GM13977 (cell line): ENCODE results near the gene MLKL.

Experiments used
- DNase-seq: peaks from one replicate; pipeline ENCODE4 v3.0.0; 2012; ENCODE audit warnings: low spot score
- in situ Hi-C: fragments of 300-500 bp; cut with MboI; formaldehyde crosslinking; loops from one replicate; pipeline ENCODE4 v1.12.0; 2022; ENCODE audit warnings: low sequenced_read_pairs, low pct_unique_long_range_greater_than_20kb, mixed read lengths, inconsistent platforms; ENCODE audit not compliant: unreplicated experiment
- TF ChIP-seq, protein P1 (sequence below): IDR thresholded peaks from 2 replicates; pipeline ENCODE4 v1.5.1; 2012; ENCODE audit warnings: mild to moderate bottlenecking, control low read depth; ENCODE audit not compliant: insufficient read depth; ENCODE audit errors: extremely low read depth, missing control alignments

MLKL gene

DNA sequence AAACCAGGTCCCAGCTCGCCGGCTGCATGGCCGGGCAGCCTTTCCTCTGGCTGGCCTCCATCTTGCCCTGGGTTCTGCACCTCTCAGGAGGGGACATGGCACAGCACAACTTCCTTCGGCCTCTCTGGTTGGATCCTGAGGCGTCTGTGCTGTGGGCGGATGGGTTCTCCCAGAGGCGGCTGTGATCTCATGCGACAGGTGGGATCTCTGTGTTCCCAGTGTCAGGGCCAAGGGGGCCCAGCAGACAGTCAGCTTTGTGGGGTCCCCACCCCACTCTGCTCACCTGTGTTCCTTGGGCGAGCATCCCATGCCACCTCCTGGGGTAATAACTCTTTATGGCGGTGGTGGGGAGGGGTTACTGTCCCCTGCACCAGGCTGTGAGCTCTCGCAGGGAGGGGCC lies 38.2 kb upstream of the MLKL start:
- TF ChIP-seq, protein P1, sequence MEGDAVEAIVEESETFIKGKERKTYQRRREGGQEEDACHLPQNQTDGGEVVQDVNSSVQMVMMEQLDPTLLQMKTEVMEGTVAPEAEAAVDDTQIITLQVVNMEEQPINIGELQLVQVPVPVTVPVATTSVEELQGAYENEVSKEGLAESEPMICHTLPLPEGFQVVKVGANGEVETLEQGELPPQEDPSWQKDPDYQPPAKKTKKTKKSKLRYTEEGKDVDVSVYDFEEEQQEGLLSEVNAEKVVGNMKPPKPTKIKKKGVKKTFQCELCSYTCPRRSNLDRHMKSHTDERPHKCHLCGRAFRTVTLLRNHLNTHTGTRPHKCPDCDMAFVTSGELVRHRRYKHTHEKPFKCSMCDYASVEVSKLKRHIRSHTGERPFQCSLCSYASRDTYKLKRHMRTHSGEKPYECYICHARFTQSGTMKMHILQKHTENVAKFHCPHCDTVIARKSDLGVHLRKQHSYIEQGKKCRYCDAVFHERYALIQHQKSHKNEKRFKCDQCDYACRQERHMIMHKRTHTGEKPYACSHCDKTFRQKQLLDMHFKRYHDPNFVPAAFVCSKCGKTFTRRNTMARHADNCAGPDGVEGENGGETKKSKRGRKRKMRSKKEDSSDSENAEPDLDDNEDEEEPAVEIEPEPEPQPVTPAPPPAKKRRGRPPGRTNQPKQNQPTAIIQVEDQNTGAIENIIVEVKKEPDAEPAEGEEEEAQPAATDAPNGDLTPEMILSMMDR, result no peak
- DNase-seq, result no peak
- in situ Hi-C loops, result no loop called here

DNA sequence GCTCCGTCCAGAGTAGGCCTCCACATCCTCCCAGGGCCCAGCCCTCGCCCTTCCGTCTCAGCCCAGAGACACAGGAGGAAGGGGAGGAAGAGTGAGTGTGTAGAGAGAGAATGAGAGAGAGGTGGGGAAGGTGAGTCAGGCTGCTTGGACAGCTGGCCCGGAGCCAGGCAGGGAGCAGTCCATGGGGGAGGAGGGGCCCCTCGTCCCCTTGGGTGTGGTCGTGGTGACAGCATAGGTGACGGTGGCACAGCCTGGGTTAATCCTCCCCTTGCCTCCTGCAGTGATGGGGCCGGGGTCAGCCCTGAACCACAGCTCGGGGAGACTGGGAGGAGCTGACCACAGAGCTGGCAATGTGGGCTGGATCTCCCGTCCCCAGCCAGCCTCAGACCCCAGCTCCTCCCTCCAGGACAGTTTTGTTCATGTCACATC lies 37.5 kb upstream of the MLKL start:
- in situ Hi-C loops, result no loop called here
- DNase-seq, result no peak
- TF ChIP-seq, protein P1, result no peak

DNA sequence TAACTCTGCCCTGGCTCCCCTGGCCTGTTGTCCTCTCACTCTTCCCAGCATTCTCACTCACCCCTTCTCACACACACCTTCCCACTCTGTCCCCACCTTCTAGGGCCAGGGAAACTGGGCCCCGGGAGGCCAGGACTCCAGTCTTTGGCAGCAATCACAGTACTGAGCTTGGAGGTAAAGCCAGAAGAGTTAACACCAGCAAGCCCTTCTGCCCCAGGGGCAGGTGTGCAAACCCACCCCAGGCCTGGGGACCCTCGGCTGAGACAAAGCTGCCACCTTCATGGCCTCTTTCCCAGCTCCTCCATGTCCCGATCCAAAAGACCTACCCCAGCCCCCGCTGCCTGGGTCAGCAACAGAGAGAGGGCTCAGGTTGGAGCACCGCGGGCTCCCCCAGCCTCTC lies 36.9 kb upstream of the MLKL start:
- TF ChIP-seq, protein P1, result no peak
- in situ Hi-C loops, result no loop called here
- DNase-seq, result no peak

DNA sequence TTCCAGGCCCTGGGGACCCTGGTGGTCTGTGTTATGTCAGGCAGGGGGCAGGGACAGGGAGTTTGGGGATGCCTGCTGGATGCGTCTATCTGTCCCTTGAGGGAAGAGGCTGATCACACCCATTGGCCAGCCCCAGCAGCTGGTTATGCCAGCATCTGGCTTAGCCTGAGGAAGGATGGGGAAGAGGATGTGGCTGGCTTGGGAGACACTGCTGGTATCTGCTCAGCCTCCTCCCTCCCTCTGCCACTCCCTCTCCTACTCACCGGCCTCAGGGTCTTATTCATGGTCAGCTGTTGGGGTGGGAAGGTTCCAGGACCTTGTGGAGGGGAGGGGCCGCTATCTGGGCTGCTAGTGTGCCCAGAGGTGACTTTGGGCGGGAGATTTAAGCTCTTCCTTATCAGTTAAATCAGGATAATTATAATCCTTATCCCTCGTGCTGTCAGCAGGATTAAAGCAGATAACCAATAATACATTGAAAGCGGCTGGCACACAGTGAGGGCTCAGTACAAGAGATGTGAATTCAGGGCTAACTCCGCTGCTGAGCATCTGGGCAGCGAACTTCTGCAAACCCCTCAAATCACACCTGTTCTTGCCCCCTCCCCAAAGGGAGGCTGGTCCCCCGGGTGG lies 36.0 kb upstream of the MLKL start:
- TF ChIP-seq, protein P1, result no peak
- no peak for DNase-seq
- in situ Hi-C loops, result no loop called here

DNA sequence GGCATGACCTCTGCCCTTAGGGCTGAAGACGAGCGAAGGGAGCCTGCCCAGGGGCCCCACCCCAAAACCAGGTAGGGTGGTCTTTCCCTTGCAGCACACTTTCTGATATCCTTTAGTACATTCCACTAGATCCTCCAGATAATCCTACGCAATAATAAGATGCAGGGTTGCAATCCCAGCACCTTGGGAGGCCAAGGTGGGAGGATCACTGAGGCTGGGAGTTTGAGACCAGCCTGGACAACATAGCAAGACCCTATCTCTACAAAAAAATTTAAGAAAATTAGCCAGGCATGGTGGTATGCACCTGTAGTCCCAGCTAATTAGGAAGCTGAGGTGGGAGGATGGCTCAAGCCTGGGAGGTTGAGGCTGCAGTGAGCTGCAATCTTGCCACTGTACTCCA lies 34.9 kb upstream of the MLKL start:
- DNase-seq, result no peak
- TF ChIP-seq, protein P1, result no peak
- in situ Hi-C loops, result no loop called here

DNA sequence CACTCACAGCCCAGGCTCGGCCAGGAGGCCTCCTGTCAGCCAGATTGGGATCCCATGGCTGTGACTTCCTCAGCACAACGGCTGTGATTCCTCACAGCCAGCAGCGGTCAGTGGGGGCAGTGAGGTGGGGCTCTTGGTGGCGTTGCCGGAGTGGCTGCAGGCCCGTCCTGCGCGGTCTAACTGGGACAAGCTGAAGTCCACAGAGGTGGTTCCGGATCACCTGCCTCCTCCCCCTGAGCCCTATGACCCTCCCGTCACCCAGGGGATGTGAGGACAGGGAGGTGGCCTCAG lies 34.4 kb upstream of the MLKL start:
- TF ChIP-seq, protein P1, result no peak
- no peak for DNase-seq
- in situ Hi-C loops, result no loop called here

DNA sequence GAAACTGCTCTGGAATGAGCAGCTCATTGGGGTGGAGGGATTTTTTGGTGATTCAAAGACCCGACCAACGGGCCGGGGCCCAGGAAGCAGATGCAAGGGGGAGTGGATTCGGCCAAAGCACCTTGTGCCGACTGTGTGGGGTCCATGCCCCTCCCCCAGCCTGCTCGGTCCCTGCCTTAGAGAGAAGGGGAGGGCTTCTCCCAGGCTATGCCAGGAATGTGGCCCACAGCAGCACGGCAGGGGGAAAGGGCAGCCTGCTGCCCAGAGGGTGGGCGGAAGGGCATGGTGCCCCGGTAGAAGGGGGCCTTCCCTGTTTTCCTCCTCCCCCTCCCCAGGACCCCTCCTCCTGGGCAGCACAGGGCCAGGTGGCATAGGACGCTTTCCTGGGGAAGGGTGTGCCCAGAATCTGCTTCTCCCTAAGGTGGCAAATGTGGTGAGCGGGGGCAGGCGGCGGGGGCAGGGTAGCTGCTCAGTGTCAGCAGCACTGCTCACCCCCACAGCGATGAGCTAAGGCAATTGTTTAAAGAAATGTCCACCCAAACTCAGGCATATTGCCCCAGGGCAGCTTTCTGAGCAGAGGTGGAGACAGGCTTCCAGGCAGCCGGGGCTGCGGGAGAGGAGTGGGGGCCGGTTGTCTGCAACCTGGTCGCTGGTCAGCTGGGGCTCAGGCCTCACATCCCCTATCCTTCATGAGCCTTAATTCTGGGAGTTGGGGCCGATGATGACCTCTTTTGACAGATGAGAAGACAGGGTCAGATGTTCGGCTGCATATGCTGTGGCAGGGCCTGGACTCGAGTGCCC lies 33.9 kb upstream of the MLKL start:
- in situ Hi-C loops, result no loop called here
- TF ChIP-seq, protein P1, result no peak
- no peak for DNase-seq
